NB4 (cell line): ENCODE results near the gene ITGB3BP.
"Not testable (repeated sequence)": the region's sequence is repeated elsewhere in the genome, so short reads cannot be mapped to it uniquely, and the experiment has no call there.

Experiments used
- CTCF ChIP-seq: IDR thresholded peaks from one replicate; pipeline ENCODE4 v1.5.1; 2012; ENCODE audit warnings: low read depth, low read length
- MAX ChIP-seq: IDR thresholded peaks from 2 replicates; pipeline ENCODE4 v1.6.1; 2011; ENCODE audit warnings: low read depth, low read length
- POLR2A ChIP-seq: IDR thresholded peaks from 2 replicates; pipeline ENCODE4 v1.6.1; 2011; ENCODE audit warnings: mild to moderate bottlenecking; ENCODE audit not compliant: insufficient read length; ENCODE audit errors: extremely low read depth

- not testable (repeated sequence) for TF ChIP-seq CTCF, POLR2A, MAX
Observed at GRCh38 chr1:63572686-63573085, 49.7 kb upstream of the ITGB3BP start.
